Neural progenitor cell (in vitro differentiated cells): ENCODE measurements around the gene KRTAP20-2. TPM values are rescaled to one million over a fixed set of nuclear protein-coding genes. Genes with fewer than 3 reads are reported as not detected.

Experiments used
- DNase-seq: peaks from one replicate; pipeline ENCODE4 v3.0.0-alpha.2; 2016; ENCODE audit warnings: low spot score
- H2AFZ ChIP-seq: fragments of 200-600 bp; sonication (generic); replicated peaks from 2 replicates; pipeline ENCODE4 v1.6.1; 2016; ENCODE audit warnings: antibody characterized with exemption
- H3F3A ChIP-seq: fragments of 200-600 bp; sonication (generic); 2 replicates; pipeline ENCODE4 v1.6.1; 2016; ENCODE audit warnings: antibody characterized with exemption, low read depth
- H3K27ac ChIP-seq: fragments of 200-600 bp; sonication (generic); 2 replicates; pipeline ENCODE4 v1.5.1; 2016; ENCODE audit warnings: mild to moderate bottlenecking
- H3K27me3 ChIP-seq: fragments of 200-600 bp; sonication (generic); 2 replicates; pipeline ENCODE4 v1.6.1; 2016; ENCODE audit warnings: mild to moderate bottlenecking, moderate library complexity
- H3K36me3 ChIP-seq: fragments of 200-600 bp; sonication (generic); 2 replicates; pipeline ENCODE4 v1.5.1; 2016
- H3K4me1 ChIP-seq: fragments of 200-600 bp; sonication (generic); 2 replicates; pipeline ENCODE4 v1.6.1; 2016; ENCODE audit warnings: mixed run types
- H3K4me2 ChIP-seq: fragments of 200-600 bp; sonication (generic); 2 replicates; pipeline ENCODE4 v1.6.1; 2016
- H3K4me3 ChIP-seq: fragments of 200-600 bp; sonication (generic); 2 replicates; pipeline ENCODE4 v1.5.1; 2016
- H3K79me2 ChIP-seq: fragments of 200-600 bp; sonication (generic); 2 replicates; pipeline ENCODE4 v1.6.1; 2016; ENCODE audit warnings: low read depth
- H3K9ac ChIP-seq: fragments of 200-600 bp; sonication (generic); 2 replicates; pipeline ENCODE4 v1.6.1; 2016
- H3K9me3 ChIP-seq: fragments of 200-600 bp; sonication (generic); 2 replicates; pipeline ENCODE4 v1.5.1; 2016; ENCODE audit warnings: low read depth
- H4K20me1 ChIP-seq: fragments of 200-600 bp; sonication (generic); 2 replicates; pipeline ENCODE4 v1.6.1; 2016; ENCODE audit warnings: low read depth
- H3K27ac Mint-ChIP-seq: 3 replicates; pipeline ENCODE4 v1.8.0; 2021; ENCODE audit warnings: mixed read lengths
- H3K27me3 Mint-ChIP-seq: 2 replicates; pipeline ENCODE4 v1.8.0; 2022; ENCODE audit warnings: low read depth, mild to moderate bottlenecking, inconsistent platforms, moderate library complexity, mixed read lengths; ENCODE audit not compliant: insufficient read depth
- H3K36me3 Mint-ChIP-seq: 3 replicates; pipeline ENCODE4 v1.8.0; 2021; ENCODE audit warnings: mixed read lengths
- H3K4me1 Mint-ChIP-seq: 3 replicates; pipeline ENCODE4 v1.8.0; 2021; ENCODE audit warnings: mixed read lengths
- H3K4me3 Mint-ChIP-seq: 3 replicates; pipeline ENCODE4 v1.8.0; 2021; ENCODE audit warnings: mild to moderate bottlenecking, moderate library complexity, mixed read lengths
- H3K9me3 Mint-ChIP-seq: 3 replicates; pipeline ENCODE4 v1.8.0; 2020; ENCODE audit warnings: mixed read lengths
- CTCF ChIP-seq: fragments of 200-600 bp; sonication (generic); IDR thresholded peaks from 2 replicates; pipeline ENCODE4 v1.5.1; 2017; ENCODE audit warnings: antibody characterized with exemption, mild to moderate bottlenecking
- EZH2 ChIP-seq: fragments of 200-600 bp; sonication (generic); IDR thresholded peaks from 2 replicates; pipeline ENCODE4 v1.6.1; 2017; ENCODE audit warnings: antibody characterized with exemption, mild to moderate bottlenecking, moderate library complexity
- EZH2phosphoT487 ChIP-seq: fragments of 200-600 bp; sonication (generic); IDR thresholded peaks from 2 replicates; pipeline ENCODE4 v1.6.1; 2017; ENCODE audit warnings: antibody characterized with exemption
- small RNA-seq: library from RNA; depleted of rRNA; stranded (forward); fragments of <200 nt; gene quantifications from one replicate; pipeline ENCODE3, GENCODE V24; 2015
- total RNA-seq: library from RNA; depleted of rRNA; stranded (reverse); fragments of >200 nt; gene quantifications from 2 replicates; pipeline ENCODE4 v1.2.3, GENCODE V29; 2015; ENCODE audit warnings: low replicate concordance

Gene KRTAP20-2
- total RNA-seq, 1 donor from 2014 or later, result not detected

- Histone ChIP-seq H3K36me3 (no peaks in the 10 kb centered on the region), H3K4me3 (no peak overlapping the region), H3K27me3 (no peaks in the 10 kb centered on the region), H3K9me3 (no peaks in the 10 kb centered on the region), H3K27ac (no peak overlapping the region), H3K79me2 (no peaks in the 10 kb centered on the region), H3F3A (no peaks in the 10 kb centered on the region), H3K4me2 (no peak overlapping the region), H2AFZ (no peak overlapping the region), H3K9ac (no peak overlapping the region), H3K4me1 (no peaks in the 10 kb centered on the region), H4K20me1 (no peaks in the 10 kb centered on the region)
- no peak for TF ChIP-seq EZH2
- no peak for TF ChIP-seq CTCF
- TF ChIP-seq EZH2phosphoT487, result no peak
- Mint-ChIP-seq H3K36me3 (no peaks in the 10 kb centered on the region), H3K4me1 (no peaks in the 10 kb centered on the region), H3K27ac (no peak overlapping the region), H3K9me3 (no peaks in the 10 kb centered on the region), H3K4me3 (no peak overlapping the region), H3K27me3 (peaks cover 2% of the 10 kb centered on the region)
- no peak for DNase-seq
Observed at GRCh38 chr21:30680586-30680985, 45.6 kb downstream of the KRTAP20-2 start.

- H3K4me3 Mint-ChIP-seq, result no peak overlapping the region
- Histone ChIP-seq H3K4me2 (no peak overlapping the region), H3K4me3 (no peak overlapping the region), H3K36me3 (no peaks in the 10 kb centered on the region), H3K27ac (no peak overlapping the region), H3F3A (no peaks in the 10 kb centered on the region), H2AFZ (no peak overlapping the region), H3K79me2 (no peaks in the 10 kb centered on the region), H3K9ac (no peak overlapping the region), H3K9me3 (no peaks in the 10 kb centered on the region), H4K20me1 (no peaks in the 10 kb centered on the region), H3K4me1 (no peaks in the 10 kb centered on the region), H3K27me3 (no peaks in the 10 kb centered on the region)
- H3K27ac Mint-ChIP-seq, result no peak overlapping the region
- no peaks in the 10 kb centered on the region for H3K9me3 Mint-ChIP-seq
- no peaks in the 10 kb centered on the region for H3K4me1 Mint-ChIP-seq
- TF ChIP-seq CTCF (no peak), EZH2 (no peak), EZH2phosphoT487 (no peak)
- DNase-seq, result no peak
- H3K27me3 Mint-ChIP-seq, result peaks cover 2% of the 10 kb centered on the region
- no peaks in the 10 kb centered on the region for H3K36me3 Mint-ChIP-seq
Observed at GRCh38 chr21:30684506-30684905, 49.5 kb downstream of the KRTAP20-2 start.

Small RNAs within 50 kb of the gene (small RNA-seq; reads per million reads assigned to genes)
- not detected for gene KRTAP20-1
- gene KRTAP20-3, result not detected
- gene KRTAP20-4, result not detected
- not detected for gene KRTAP22-1
- gene KRTAP22-2, result not detected

Other genes starting within 250 kb of the KRTAP20-2 start
- not detected in 2 replicates for gene KRTAP13-1, start 239.2 kb upstream of the KRTAP20-2 start, total RNA-seq
- not detected in 2 replicates for gene KRTAP13-3, start 209.3 kb upstream of the KRTAP20-2 start, total RNA-seq
- not detected in 2 replicates for gene KRTAP13-4, start 205.0 kb upstream of the KRTAP20-2 start, total RNA-seq
- not detected in 2 replicates for gene KRTAP15-1, start 194.9 kb upstream of the KRTAP20-2 start, total RNA-seq
- gene KRTAP19-1, start 154.8 kb upstream of the KRTAP20-2 start, total RNA-seq, result not detected in 2 replicates
- not detected in 2 replicates for gene KRTAP19-2, start 147.8 kb upstream of the KRTAP20-2 start, total RNA-seq
- gene KRTAP19-3, start 143.2 kb upstream of the KRTAP20-2 start, total RNA-seq, result not detected in 2 replicates
- gene KRTAP19-4, start 138.0 kb upstream of the KRTAP20-2 start, total RNA-seq, result not detected in 2 replicates
- gene KRTAP19-5, start 133.1 kb upstream of the KRTAP20-2 start, total RNA-seq, result not detected in 2 replicates
- not detected in 2 replicates for gene KRTAP19-6, start 93.3 kb upstream of the KRTAP20-2 start, total RNA-seq
- not detected in 2 replicates for gene KRTAP19-7, start 73.9 kb upstream of the KRTAP20-2 start, total RNA-seq
- not detected in 2 replicates for gene KRTAP22-2, start 44.8 kb upstream of the KRTAP20-2 start, total RNA-seq
- not detected in 2 replicates for gene KRTAP6-3, start 42.8 kb upstream of the KRTAP20-2 start, total RNA-seq
- gene KRTAP6-2, start 36.3 kb upstream of the KRTAP20-2 start, total RNA-seq, result not detected in 2 replicates
- not detected in 2 replicates for gene KRTAP22-1, start 34.1 kb upstream of the KRTAP20-2 start, total RNA-seq
- not detected in 2 replicates for gene KRTAP6-1, start 21.3 kb upstream of the KRTAP20-2 start, total RNA-seq
- gene KRTAP20-1, start 18.8 kb upstream of the KRTAP20-2 start, total RNA-seq, result not detected in 2 replicates
- gene KRTAP20-4, start 14.6 kb upstream of the KRTAP20-2 start, total RNA-seq, result not detected in 2 replicates
- not detected in 2 replicates for gene KRTAP20-3, start 7.7 kb downstream of the KRTAP20-2 start, total RNA-seq
- not detected in 2 replicates for gene KRTAP21-3, start 83.6 kb downstream of the KRTAP20-2 start, total RNA-seq
- gene KRTAP21-2, start 112.1 kb downstream of the KRTAP20-2 start, total RNA-seq, result not detected in 2 replicates
- not detected in 2 replicates for gene KRTAP21-1, start 120.2 kb downstream of the KRTAP20-2 start, total RNA-seq
- not detected in 2 replicates for gene KRTAP8-1, start 178.1 kb downstream of the KRTAP20-2 start, total RNA-seq
- not detected in 2 replicates for gene KRTAP7-1, start 194.6 kb downstream of the KRTAP20-2 start, total RNA-seq
- gene KRTAP11-1, start 246.4 kb downstream of the KRTAP20-2 start, total RNA-seq, result not detected in 2 replicates